Spleen (tissue), 11 donors: ENCODE results near the gene CNN2. TPM values are rescaled to one million over a fixed set of nuclear protein-coding genes. Genes with fewer than 3 reads are reported as not detected.

Experiments used
- DNase-seq: peaks from one replicate; pipeline ENCODE4 v3.0.0-alpha.2; 2020
- H3K27ac ChIP-seq, 8 donors: fragments of 200-600 bp; sonication (generic) in 7 of 8; 1 replicate in 4 of 8; 2 replicates in 4 of 8; pipeline versions ENCODE4 v1.5.0 to v1.8.0; 2016 to 2021; ENCODE audit warnings: inconsistent platforms in 4 of 8, mild to moderate bottlenecking in 4 of 8, moderate library complexity in 1 of 8
- H3K27me3 ChIP-seq, 7 donors: fragments of 200-600 bp; sonication (generic) in 6 of 7; replicated peaks in 1 of 7; 1 replicate in 4 of 7; 2 replicates in 3 of 7; pipeline versions ENCODE4 v1.5.0 to v1.8.0; 2016 to 2021; ENCODE audit warnings: inconsistent platforms in 3 of 7, mild to moderate bottlenecking in 1 of 7
- H3K36me3 ChIP-seq, 6 donors: fragments of 200-600 bp; sonication (generic) in 5 of 6; 1 replicate in 4 of 6; 2 replicates in 2 of 6; pipeline versions ENCODE4 v1.5.0 to v1.8.0; 2016 to 2021; ENCODE audit warnings: inconsistent platforms in 2 of 6
- H3K4me1 ChIP-seq, 6 donors: fragments of 200-600 bp; sonication (generic) in 5 of 6; 1 replicate in 3 of 6; 2 replicates in 3 of 6; pipeline versions ENCODE4 v1.5.0 to v1.8.0; 2016 to 2021; ENCODE audit warnings: inconsistent platforms in 3 of 6
- H3K4me3 ChIP-seq, 8 donors: fragments of 200-600 bp; sonication (generic) in 7 of 8; 1 replicate in 4 of 8; 2 replicates in 4 of 8; pipeline versions ENCODE4 v1.5.0 to v1.8.0; 2016 to 2021; ENCODE audit warnings: inconsistent platforms in 4 of 8, mild to moderate bottlenecking in 4 of 8, moderate library complexity in 2 of 8
- H3K9me3 ChIP-seq, 8 donors: fragments of 200-600 bp; sonication (generic) in 7 of 8; 1 replicate in 4 of 8; 2 replicates in 4 of 8; pipeline versions ENCODE4 v1.5.0 to v1.8.0; 2016 to 2021; ENCODE audit warnings: inconsistent platforms in 4 of 8
- CTCF ChIP-seq, 11 experiments: fragments of 200-600 bp in 7 of 11; fragments of 450-650 bp in 4 of 11; sonication (generic) in 4 of 11; IDR thresholded peaks in 8 of 11; conservative IDR thresholded peaks in 3 of 11; 1 replicate in 7 of 11; 2 replicates in 4 of 11; pipeline versions ENCODE4 v1.4.0 to v1.8.0; 2016 to 2021; ENCODE audit warnings: antibody characterized with exemption in 11 of 11, inconsistent platforms in 4 of 11, mild to moderate bottlenecking in 1 of 11
- POLR2A ChIP-seq, 3 donors: fragments of 450-650 bp; IDR thresholded peaks; one replicate each; pipeline ENCODE4 v1.5.1; 2017; ENCODE audit warnings: antibody characterized with exemption in 3 of 3, mild to moderate bottlenecking in 1 of 3
- POLR2AphosphoS5 ChIP-seq, 3 donors: sonication (generic); formaldehyde crosslinking; IDR thresholded peaks; one replicate each; pipeline ENCODE4 v1.5.1; 2017; ENCODE audit warnings: antibody characterized with exemption in 3 of 3
- WGBS, 5 donors: extraction: QIAGEN DNeasy Blood & Tissue Kit in 3 of 5; methylation state at CpG; one replicate each; pipeline versions ENCODE4 v1.1.5 to v1.1.7; 2013 to 2018; 5-methylcytosine and 5-hydroxymethylcytosine counted together
- intact Hi-C: fragments of 100-400 bp; cut with DNase I; formaldehyde crosslinking; loops from one replicate; pipeline ENCODE4 v1.15.0; 2023; ENCODE audit warnings: low total_unique reads
- polyA plus RNA-seq, 3 donors: library from polyadenylated mRNA; stranded (reverse); fragments of 200-250 nt; gene quantifications; one replicate each; pipeline ENCODE4 v1.2.1, GENCODE V29; 2013
- total RNA-seq, 7 donors: library from RNA; depleted of rRNA in 3 of 7; stranded (reverse); fragments of >200 nt in 3 of 7; fragmentation: NEBNext Ultra II Directional in 4 of 7; extraction: Animal tissue kit (Norgen Biotek cat#: 25700) in 4 of 7; gene quantifications; one replicate each; pipeline versions ENCODE4 v1.1.0 to v1.2.1, GENCODE V29; 2016 to 2021
- donor health status: healthy with polysubstance abuse.
- donor health status: DM: no; HTN: no; CAD: no; lungs with moderate emphysema.
- donor health status: DM: no; HTN: no; CAD: no.
- donor health status: Bipolar disorder and iron deficiency.
- donor health status: healthy.
- donor health status: DM: no; HTN: no; CAD: no.
- donor health status: DM: yes; HTN: yes; CAD: no.

CNN2 gene
- total and polyA plus RNA-seq, 10 donors: 102 to 296 (median 188) TPM

DNA sequence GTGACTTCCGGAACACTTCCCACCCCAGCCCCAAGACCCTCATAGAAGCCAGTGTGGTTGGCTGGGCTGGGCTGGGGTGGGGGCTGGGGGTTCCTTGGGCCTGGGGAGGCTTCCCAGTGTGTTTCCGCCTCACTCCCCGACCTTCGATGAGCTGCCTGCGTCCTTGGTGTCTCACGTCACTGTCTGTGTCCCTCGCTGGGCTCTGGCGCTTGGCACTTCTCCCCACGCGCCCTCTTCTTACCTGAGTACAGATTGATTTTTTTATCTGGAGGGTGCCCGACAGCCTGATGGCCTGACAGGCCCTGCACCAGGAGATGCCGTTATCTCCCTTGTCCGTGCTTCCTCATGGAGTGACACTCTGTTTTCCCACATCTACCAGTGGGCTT, 33.7 kb upstream of the CNN2 start:
- intact Hi-C loops: no loop called here
- 90 to 97% (median 93%) methylated on average over 13 of the region's 13 CpGs for WGBS, 5 donors
- H3K4me3 ChIP-seq: no peak overlapping the region

DNA sequence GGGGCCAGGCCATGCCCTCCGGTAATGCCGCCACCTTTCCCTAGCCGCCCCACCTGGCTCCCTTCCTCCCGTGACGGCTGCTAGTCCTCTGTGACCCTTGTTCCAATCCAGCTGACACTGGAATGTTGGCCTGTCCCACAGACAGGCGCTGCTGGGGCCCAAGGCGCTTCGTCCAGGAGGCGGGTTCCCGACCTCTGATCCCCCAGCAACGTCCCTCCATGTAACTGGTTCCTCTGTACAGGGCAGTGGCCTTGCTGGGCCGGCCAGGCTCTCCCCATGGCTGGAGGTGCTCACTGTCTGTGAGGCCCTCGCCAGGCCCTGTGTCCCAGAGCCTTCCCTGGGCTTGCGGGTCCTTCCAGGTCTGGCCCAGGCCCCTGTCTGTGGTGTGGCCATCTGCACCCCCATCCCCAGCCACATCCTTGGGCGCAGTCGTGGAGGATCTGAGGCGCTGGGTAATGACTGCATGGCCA, 33.0 kb upstream of the CNN2 start:
- DNase-seq: no peak
- intact Hi-C loops: no loop called here
- TF ChIP-seq POLR2AphosphoS5 (IDR thresholded peaks at IDR 0.05) (peak in 1 of 3 donors; percentile 9), CTCF (IDR thresholded peaks at IDR 0.05 in 8 of 11, conservative IDR thresholded peaks at IDR 0.05 in 3 of 11) (no peak), POLR2A (IDR thresholded peaks at IDR 0.05) (no peak)
- Histone ChIP-seq H3K9me3 (no peaks in the 10 kb centered on the region), H3K4me3 (no peak overlapping the region), H3K36me3 (peaks cover 0 to 67% (median 46%) of the 10 kb centered on the region in 6 donors), H3K27me3 (peaks cover 0 to 41% (median 31%) of the 10 kb centered on the region in 7 donors), H3K4me1 (peaks cover 0 to 21% (median 13%) of the 10 kb centered on the region in 6 donors), H3K27ac (no peak overlapping the region)
- WGBS, 5 donors: 91 to 95% (median 93%) methylated on average over 12 to 17 of the region's 17 CpGs

More for the DNA sequence above, 33.7 kb upstream of the CNN2 start:
- Histone ChIP-seq H3K4me1 (peaks cover 0 to 21% (median 13%) of the 10 kb centered on the region in 6 donors), H3K9me3 (no peaks in the 10 kb centered on the region), H3K36me3 (peaks cover 0 to 75% (median 50%) of the 10 kb centered on the region in 6 donors), H3K27me3 (peaks cover 0 to 34% (median 24%) of the 10 kb centered on the region in 7 donors), H3K27ac (no peak overlapping the region)
- no peak for DNase-seq
- TF ChIP-seq POLR2AphosphoS5 (IDR thresholded peaks at IDR 0.05) (no peak), CTCF (IDR thresholded peaks at IDR 0.05 in 8 of 11, conservative IDR thresholded peaks at IDR 0.05 in 3 of 11) (no peak), POLR2A (IDR thresholded peaks at IDR 0.05) (no peak)

DNA sequence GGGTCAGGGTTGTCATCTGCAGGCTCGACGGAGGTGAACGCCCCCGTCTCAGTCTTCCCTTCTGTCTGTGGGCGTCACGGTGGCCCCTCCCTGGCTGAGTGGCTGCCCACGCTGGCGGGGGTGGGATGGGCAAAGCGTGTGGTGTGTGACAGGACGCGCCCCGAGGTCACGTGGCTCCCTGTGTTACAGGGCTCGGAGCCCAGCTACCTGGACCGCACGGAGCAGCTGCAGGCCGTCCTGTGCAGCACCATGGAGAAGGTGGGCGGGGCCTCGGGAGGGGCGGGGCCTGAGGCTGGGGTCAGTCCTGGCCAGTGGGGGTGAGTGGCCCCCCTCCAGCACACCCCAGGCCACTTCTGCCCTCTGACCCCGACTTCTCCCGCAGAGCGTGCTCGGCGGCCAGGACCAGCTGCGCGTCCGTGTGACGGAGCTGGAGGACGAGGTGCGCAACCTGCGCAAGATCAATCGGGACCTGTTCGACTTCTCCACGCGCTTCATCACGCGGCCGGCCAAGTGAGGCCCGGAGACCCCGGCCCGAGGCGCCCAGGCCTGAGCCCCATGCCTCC, 32.5 kb upstream of the CNN2 start:
- 90 to 93% (median 92%) methylated on average over 21 to 43 of the region's 43 CpGs for WGBS, 5 donors
- Histone ChIP-seq H3K27ac (no peak overlapping the region), H3K36me3 (peaks cover 0 to 63% (median 43%) of the 10 kb centered on the region in 6 donors), H3K4me3 (no peak overlapping the region), H3K4me1 (peaks cover 0 to 21% (median 13%) of the 10 kb centered on the region in 6 donors), H3K27me3 (peaks cover 0 to 46% (median 35%) of the 10 kb centered on the region in 7 donors), H3K9me3 (no peaks in the 10 kb centered on the region)
- no peak for DNase-seq
- intact Hi-C loops: no loop called here
- TF ChIP-seq POLR2A (IDR thresholded peaks at IDR 0.05) (no peak), POLR2AphosphoS5 (IDR thresholded peaks at IDR 0.05) (no peak), CTCF (IDR thresholded peaks at IDR 0.05 in 8 of 11, conservative IDR thresholded peaks at IDR 0.05 in 3 of 11) (no peak)

DNA sequence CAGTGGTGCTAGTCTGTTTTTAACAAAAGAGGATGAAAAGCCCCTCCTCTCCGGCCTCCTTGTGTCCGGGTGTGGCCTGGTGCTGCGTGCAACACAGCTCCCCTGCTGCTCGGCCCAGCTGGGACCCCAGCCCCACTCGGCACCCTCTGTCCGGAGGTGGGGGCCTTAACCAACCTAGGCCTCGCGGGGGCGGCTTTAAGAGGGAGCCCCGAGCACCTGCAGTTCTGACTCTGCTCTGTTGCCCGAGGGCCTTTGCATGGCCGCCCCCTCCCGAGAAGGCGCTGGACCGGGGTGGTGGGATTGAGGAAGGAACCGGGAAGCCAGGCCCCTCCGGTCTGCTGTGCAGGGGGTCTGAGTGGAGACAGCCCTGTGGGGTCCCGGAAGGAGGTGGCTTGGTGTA, 31.9 kb upstream of the CNN2 start:
- H3K27me3 ChIP-seq: peaks cover 0 to 52% (median 41%) of the 10 kb centered on the region in 7 donors
- WGBS, 5 donors: 86 to 98% (median 96%) methylated on average over 16 to 18 of the region's 18 CpGs
- peaks cover 0 to 18% (median 13%) of the 10 kb centered on the region in 6 donors for H3K4me1 ChIP-seq
- intact Hi-C loops: no loop called here
- no peak overlapping the region for H3K4me3 ChIP-seq
- H3K36me3 ChIP-seq: peaks cover 0 to 58% (median 42%) of the 10 kb centered on the region in 6 donors
- H3K9me3 ChIP-seq: no peaks in the 10 kb centered on the region
- no peak overlapping the region for H3K27ac ChIP-seq
- TF ChIP-seq POLR2A (IDR thresholded peaks at IDR 0.05) (no peak), POLR2AphosphoS5 (IDR thresholded peaks at IDR 0.05) (no peak), CTCF (IDR thresholded peaks at IDR 0.05 in 8 of 11, conservative IDR thresholded peaks at IDR 0.05 in 3 of 11) (no peak)
- DNase-seq: no peak
